HepG2 (cell line): Measurements from ENCODE around the gene MYH9. TPM values are rescaled to one million over a fixed set of nuclear protein-coding genes. Genes with fewer than 3 reads are reported as not detected.

ENCODE experiments used
- ATAC-seq: fragments of 200-7000 bp; cut with Tn5 transposase; 3 replicates; pipeline ENCODE4 v1.9.1; 2020; ENCODE audit warnings: mild to moderate bottlenecking, moderate library complexity
- BruUV-seq: library from RNA; stranded (reverse); fragments of 400-500 nt; replicated peaks from 2 replicates; lab custom pipeline; 2021; lab: Mats Ljungman, UMichigan
- CTCF ChIA-PET: fragments of 300-600 bp; formaldehyde crosslinking; extraction: SDS; loops from one replicate; lab custom pipeline; 2021; ENCODE audit warnings: low total read pairs, inconsistent platforms, low intra/inter-chr PET ratio; lab: Yijun Ruan, JAX
- POLR2A ChIA-PET: fragments of 350-600 bp; sonication (Branson Sonifier 250); formaldehyde crosslinking; loops from one replicate; lab custom pipeline; 2020; ENCODE audit warnings: antibody characterized with exemption, inconsistent platforms; lab: Yijun Ruan, JAX
- DNase-seq: peaks from one replicate; pipeline ENCODE4 v3.0.0-alpha.2; 2015; ENCODE audit warnings: low spot score
- FAIRE-seq: peaks from 3 replicates; lab custom pipeline; 2011; peaks lifted over from hg19 to GRCh38; lab: Jason Lieb, UNC
- H2AFZ ChIP-seq: one replicate; pipeline ENCODE4 v1.6.1; 2011; ENCODE audit warnings: low read length, inconsistent platforms
- H3K27ac ChIP-seq: fragments of 300-600 bp; 3 replicates; pipeline ENCODE4 v1.8.0; 2011; ENCODE audit warnings: mixed run types, mild to moderate bottlenecking, mixed read lengths, low read length, inconsistent platforms; ENCODE audit not compliant: insufficient read depth; ENCODE audit errors: extremely low read length
- H3K27me3 ChIP-seq, 2 experiments: fragments of 200-600 bp in 1 of 2; 2 replicates in 1 of 2; 3 replicates in 1 of 2; pipeline versions ENCODE4 v1.6.0 to v1.8.0; 2011; ENCODE audit warnings: low read length in 2 of 2, mild to moderate bottlenecking in 2 of 2, moderate library complexity in 2 of 2, inconsistent platforms in 1 of 2; ENCODE audit not compliant: insufficient read depth in 2 of 2, control insufficient read depth in 1 of 2
- H3K36me3 ChIP-seq, 2 experiments: fragments of 200-600 bp in 1 of 2; replicated peaks in 1 of 2; 2 replicates in 1 of 2; 3 replicates in 1 of 2; pipeline versions ENCODE4 v1.5.1 to v1.8.0; 2011; ENCODE audit warnings: low read length in 2 of 2, inconsistent platforms in 1 of 2; ENCODE audit not compliant: insufficient read depth in 2 of 2, control insufficient read depth in 1 of 2
- H3K4me1 ChIP-seq: 2 replicates; pipeline ENCODE4 v1.5.1; 2012; ENCODE audit warnings: low read length, inconsistent platforms; ENCODE audit not compliant: insufficient read depth
- H3K4me2 ChIP-seq: 2 replicates; pipeline ENCODE4 v1.6.0; 2011; ENCODE audit warnings: low read depth, low read length, inconsistent platforms
- H3K4me3 ChIP-seq, 3 experiments: fragments of 200-600 bp in 1 of 3; sonication (generic), shearing (Covaris generic) in 1 of 3; replicated peaks in 1 of 3; 2 replicates each; pipeline ENCODE4 v1.5.1; 2011 to 2016; ENCODE audit warnings: low read length in 3 of 3, inconsistent platforms in 2 of 3, low read depth in 2 of 3, mild to moderate bottlenecking in 2 of 3, control low read depth in 1 of 3, mixed read lengths in 1 of 3; ENCODE audit not compliant: insufficient read depth in 1 of 3
- H3K79me2 ChIP-seq: one replicate; pipeline ENCODE4 v1.6.1; 2011; ENCODE audit warnings: low read length, inconsistent platforms; ENCODE audit not compliant: insufficient read depth
- H3K9ac ChIP-seq: 2 replicates; pipeline ENCODE4 v1.6.0; 2011; ENCODE audit warnings: mild to moderate bottlenecking, low read depth, low read length, inconsistent platforms; ENCODE audit not compliant: insufficient read depth
- H3K9me3 ChIP-seq: 2 replicates; pipeline ENCODE4 v1.5.1; 2012; ENCODE audit warnings: mild to moderate bottlenecking, low read length
- H4K20me1 ChIP-seq: 2 replicates; pipeline ENCODE4 v1.6.0; 2011; ENCODE audit warnings: inconsistent platforms, mild to moderate bottlenecking, low read length, moderate library complexity; ENCODE audit not compliant: insufficient read depth
- ERF ChIP-seq: IDR thresholded peaks from 2 replicates; pipeline ENCODE4 v1.6.1; 2018; ENCODE audit warnings: missing biosample characterization, missing genetic modification reagents
- HCFC1 ChIP-seq: fragments of 150-350 bp; IDR thresholded peaks from 2 replicates; pipeline ENCODE4 v1.6.1; 2014; ENCODE audit warnings: low read depth, low read length
- HNRNPL ChIP-seq: fragments of 200-400 bp; formaldehyde crosslinking; IDR thresholded peaks from 2 replicates; pipeline ENCODE4 v1.6.1; 2017; ENCODE audit warnings: mild to moderate bottlenecking, low read depth, low read length
- NFRKB ChIP-seq: fragments of 450-650 bp; IDR thresholded peaks from 2 replicates; pipeline ENCODE4 v1.6.1; 2017
- RBM22 ChIP-seq: fragments of 200-400 bp; formaldehyde crosslinking; optimal IDR thresholded peaks from 2 replicates; pipeline ENCODE3; 2017; ENCODE audit warnings: mild to moderate bottlenecking, low read length, moderate library complexity
- SP140L ChIP-seq: sonication (generic); formaldehyde crosslinking; IDR thresholded peaks from 2 replicates; pipeline ENCODE4 v1.4.0; 2020; ENCODE audit warnings: missing genetic modification reagents, borderline replicate concordance
- ZNF281 ChIP-seq: sonication (generic); formaldehyde crosslinking; IDR thresholded peaks from 2 replicates; pipeline ENCODE4 v1.4.0; 2020; ENCODE audit warnings: missing genetic modification reagents, borderline replicate concordance
- WGBS: methylation state at CpG from one replicate; pipeline ENCODE4 v1.1.6; 2017; ENCODE audit warnings: low lambda C conversion rate; 5-methylcytosine and 5-hydroxymethylcytosine counted together
- in situ Hi-C: cut with HindIII; loops from 2 replicates; pipeline ENCODE4 v1.10.0; 2017; ENCODE audit warnings: low pct_unique_long_range_greater_than_20kb; ENCODE audit not compliant: extremely low pct_ligation_motif_present
- intact Hi-C: fragments of 100-400 bp; cut with micrococcal nuclease; formaldehyde crosslinking; loops from one replicate; pipeline ENCODE4 v1.10.0; 2022; ENCODE audit not compliant: unreplicated experiment
- polyA plus RNA-seq, 8 experiments: library from polyadenylated mRNA; depleted of rRNA in 3 of 8; stranded (reverse) in 7 of 8; unstranded in 1 of 8; fragments of >200 nt; fragmentation: Illumina TruSeq in 4 of 8; extraction: Trizol in 4 of 8; gene quantifications; 2 replicates each; pipeline versions ENCODE4 v1.2.1 to v1.2.3, GENCODE V29; 2011 to 2016; ENCODE audit warnings: low read depth in 4 of 8, missing spikeins in 1 of 8, mixed read lengths in 1 of 8; ENCODE audit not compliant: insufficient read depth in 1 of 8
- total RNA-seq, 5 experiments: library from RNA; depleted of rRNA; stranded (reverse); fragments of >200 nt; fragmentation: Illumina TruSeq; extraction: Trizol; gene quantifications; 2 replicates each; pipeline ENCODE4 v1.2.3, GENCODE V29; 2016; ENCODE audit warnings: low read depth in 1 of 5
- TF ChIP-seq, protein P1 (sequence below): sonication (generic); formaldehyde crosslinking; IDR thresholded peaks from 2 replicates; pipeline ENCODE4 v1.4.0; 2020; ENCODE audit warnings: missing genetic modification reagents, borderline replicate concordance

MYH9 gene
- total and polyA plus RNA-seq, 2 of the 13 experiments (the other 11 are each of a cell fraction or from before 2014, with no cell fraction given): 50.7 to 98.5 TPM

- H2AFZ ChIP-seq: no peak overlapping the region
- 93% methylated on average over 7 of the region's 8 CpGs for WGBS
- no peak overlapping the region for H3K9ac ChIP-seq
- in situ Hi-C loops: no loop called here
- BruUV-seq: no TSS peak
- H3K27ac ChIP-seq: no peak overlapping the region
- H3K9me3 ChIP-seq: no peaks in the 10 kb centered on the region
- FAIRE-seq: no peak
- no peak for TF ChIP-seq SP140L (CRISPR knock-in tag)
- peak; percentile 23 for TF ChIP-seq RBM22
- no peak for TF ChIP-seq HNRNPL
- ChIA-PET POLR2A (no interaction called here), CTCF (no interaction called here)
- peaks cover 52 to 88% of the 10 kb centered on the region in 2 experiments for H3K36me3 ChIP-seq
- H3K79me2 ChIP-seq: peaks cover 54% of the 10 kb centered on the region
- no peak overlapping the region for H3K4me3 ChIP-seq
- H3K27me3 ChIP-seq: no peaks in the 10 kb centered on the region
- H4K20me1 ChIP-seq: peaks cover 6% of the 10 kb centered on the region; the same call in 1 of the 2 replicates
- intact Hi-C loops: no loop called here
- DNase-seq: no peak
- no peak for ATAC-seq
- H3K4me2 ChIP-seq: no peak overlapping the region
- peaks cover 38% of the 10 kb centered on the region for H3K4me1 ChIP-seq
Measured at GRCh38 chr22:36337365-36338130, 50.2 kb downstream of the MYH9 start.

DNA sequence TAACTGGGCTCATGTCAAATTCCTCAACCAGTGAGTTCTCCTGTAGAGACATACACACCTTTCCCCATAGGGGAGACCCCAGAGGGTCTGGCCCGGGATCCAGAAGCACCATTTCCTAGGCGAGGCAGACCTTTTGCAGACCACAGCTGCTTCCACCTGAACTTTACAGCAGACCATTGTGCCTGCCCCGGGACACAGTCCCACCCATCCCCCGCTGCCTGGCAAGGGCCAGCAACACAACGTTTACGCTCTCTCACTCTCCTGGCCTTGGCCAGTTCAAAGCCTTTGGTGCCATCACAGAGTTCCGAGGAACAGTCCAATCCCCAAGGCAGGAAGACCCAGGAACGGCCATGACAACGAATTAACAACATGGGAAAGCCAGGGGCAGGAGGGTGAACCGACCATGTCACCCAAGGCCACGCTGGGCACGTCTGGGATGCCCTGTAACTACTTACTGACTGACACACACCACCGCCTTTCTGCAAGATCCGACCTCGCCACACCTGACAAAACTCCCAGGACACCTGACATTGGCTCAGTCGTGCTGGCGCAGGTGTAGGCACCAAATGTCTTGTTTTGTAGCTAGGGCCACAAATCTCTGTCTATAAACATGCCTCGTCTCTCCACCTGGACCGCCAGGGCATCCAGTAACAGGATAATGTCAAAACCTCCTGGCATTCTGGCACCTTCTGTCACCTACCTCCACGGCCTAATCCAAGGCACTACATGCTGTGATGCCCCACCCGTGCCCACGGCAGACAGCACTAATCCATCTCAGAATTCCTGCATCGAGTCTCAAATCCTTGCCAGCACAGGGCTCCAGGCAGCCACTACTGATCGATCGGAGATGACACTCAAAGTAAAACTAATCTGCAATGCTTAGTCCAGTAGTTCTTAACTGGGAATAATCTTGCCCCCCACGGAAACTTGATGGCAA is 51.3 kb downstream of the MYH9 start:
- H3K27ac ChIP-seq: no peak overlapping the region
- POLR2A ChIA-PET: no interaction called here
- peaks cover 36% of the 10 kb centered on the region for H3K4me1 ChIP-seq
- ATAC-seq: no peak
- in situ Hi-C loops (no loop called here), intact Hi-C loops (no loop called here)
- CTCF ChIA-PET: no interaction called here
- BruUV-seq: no TSS peak
- H3K9me3 ChIP-seq: no peaks in the 10 kb centered on the region
- no peaks in the 10 kb centered on the region for H3K27me3 ChIP-seq
- no peak for FAIRE-seq
- no peak overlapping the region for H3K4me2 ChIP-seq
- WGBS: 95% methylated on average over 22 of the region's 26 CpGs
- H3K9ac ChIP-seq: no peak overlapping the region
- H2AFZ ChIP-seq: no peak overlapping the region
- H3K79me2 ChIP-seq: peaks cover 58% of the 10 kb centered on the region
- peaks cover 9% of the 10 kb centered on the region for H4K20me1 ChIP-seq
- peaks cover 57 to 93% of the 10 kb centered on the region in 2 experiments for H3K36me3 ChIP-seq
- no peak for DNase-seq
- no peak overlapping the region for H3K4me3 ChIP-seq
- TF ChIP-seq NFRKB: no peak
- no peak for TF ChIP-seq HCFC1
- no peak for TF ChIP-seq ERF (CRISPR knock-in tag)
- peak; percentile 64 for TF ChIP-seq ZNF281
- TF ChIP-seq, protein P1, sequence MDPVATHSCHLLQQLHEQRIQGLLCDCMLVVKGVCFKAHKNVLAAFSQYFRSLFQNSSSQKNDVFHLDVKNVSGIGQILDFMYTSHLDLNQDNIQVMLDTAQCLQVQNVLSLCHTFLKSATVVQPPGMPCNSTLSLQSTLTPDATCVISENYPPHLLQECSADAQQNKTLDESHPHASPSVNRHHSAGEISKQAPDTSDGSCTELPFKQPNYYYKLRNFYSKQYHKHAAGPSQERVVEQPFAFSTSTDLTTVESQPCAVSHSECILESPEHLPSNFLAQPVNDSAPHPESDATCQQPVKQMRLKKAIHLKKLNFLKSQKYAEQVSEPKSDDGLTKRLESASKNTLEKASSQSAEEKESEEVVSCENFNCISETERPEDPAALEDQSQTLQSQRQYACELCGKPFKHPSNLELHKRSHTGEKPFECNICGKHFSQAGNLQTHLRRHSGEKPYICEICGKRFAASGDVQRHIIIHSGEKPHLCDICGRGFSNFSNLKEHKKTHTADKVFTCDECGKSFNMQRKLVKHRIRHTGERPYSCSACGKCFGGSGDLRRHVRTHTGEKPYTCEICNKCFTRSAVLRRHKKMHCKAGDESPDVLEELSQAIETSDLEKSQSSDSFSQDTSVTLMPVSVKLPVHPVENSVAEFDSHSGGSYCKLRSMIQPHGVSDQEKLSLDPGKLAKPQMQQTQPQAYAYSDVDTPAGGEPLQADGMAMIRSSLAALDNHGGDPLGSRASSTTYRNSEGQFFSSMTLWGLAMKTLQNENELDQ: no peak
